ENCODE data around the gene GPR89A.
"Not testable (repeated sequence)": the region's sequence is repeated elsewhere in the genome, so short reads cannot be mapped to it uniquely, and the experiment has no call there.

DNA sequence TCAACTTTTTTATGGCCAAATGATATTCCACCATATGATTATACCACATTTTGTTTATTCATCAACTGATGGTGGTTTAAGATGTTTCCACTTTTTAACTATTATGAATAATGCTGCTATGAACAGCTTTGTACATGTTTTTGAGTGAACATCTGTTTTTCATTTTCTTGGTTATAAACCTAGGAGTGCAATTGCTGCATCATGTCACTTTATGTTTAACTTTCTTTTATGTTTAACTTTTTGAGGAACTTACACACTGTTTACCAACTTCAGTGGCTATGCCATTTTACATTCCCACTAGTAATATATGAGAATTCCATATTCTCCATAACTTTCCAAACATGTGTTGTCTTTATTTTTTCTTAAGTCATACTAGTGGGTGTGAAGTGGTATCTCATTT is 12.4 kb upstream of the GPR89A start:
- TF ChIP-seq, protein P1, sequence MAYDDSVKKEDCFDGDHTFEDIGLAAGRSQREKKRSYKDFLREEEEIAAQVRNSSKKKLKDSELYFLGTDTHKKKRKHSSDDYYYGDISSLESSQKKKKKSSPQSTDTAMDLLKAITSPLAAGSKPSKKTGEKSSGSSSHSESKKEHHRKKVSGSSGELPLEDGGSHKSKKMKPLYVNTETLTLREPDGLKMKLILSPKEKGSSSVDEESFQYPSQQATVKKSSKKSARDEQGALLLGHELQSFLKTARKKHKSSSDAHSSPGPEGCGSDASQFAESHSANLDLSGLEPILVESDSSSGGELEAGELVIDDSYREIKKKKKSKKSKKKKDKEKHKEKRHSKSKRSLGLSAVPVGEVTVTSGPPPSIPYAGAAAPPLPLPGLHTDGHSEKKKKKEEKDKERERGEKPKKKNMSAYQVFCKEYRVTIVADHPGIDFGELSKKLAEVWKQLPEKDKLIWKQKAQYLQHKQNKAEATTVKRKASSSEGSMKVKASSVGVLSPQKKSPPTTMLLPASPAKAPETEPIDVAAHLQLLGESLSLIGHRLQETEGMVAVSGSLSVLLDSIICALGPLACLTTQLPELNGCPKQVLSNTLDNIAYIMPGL (CRISPR knock-in tag; IDR thresholded peaks at IDR 0.05), result not testable (repeated sequence)
- TF ChIP-seq, protein P2, sequence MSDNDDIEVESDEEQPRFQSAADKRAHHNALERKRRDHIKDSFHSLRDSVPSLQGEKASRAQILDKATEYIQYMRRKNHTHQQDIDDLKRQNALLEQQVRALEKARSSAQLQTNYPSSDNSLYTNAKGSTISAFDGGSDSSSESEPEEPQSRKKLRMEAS (CRISPR knock-in tag; IDR thresholded peaks at IDR 0.05), result not testable (repeated sequence)
- TF ChIP-seq, protein P3, sequence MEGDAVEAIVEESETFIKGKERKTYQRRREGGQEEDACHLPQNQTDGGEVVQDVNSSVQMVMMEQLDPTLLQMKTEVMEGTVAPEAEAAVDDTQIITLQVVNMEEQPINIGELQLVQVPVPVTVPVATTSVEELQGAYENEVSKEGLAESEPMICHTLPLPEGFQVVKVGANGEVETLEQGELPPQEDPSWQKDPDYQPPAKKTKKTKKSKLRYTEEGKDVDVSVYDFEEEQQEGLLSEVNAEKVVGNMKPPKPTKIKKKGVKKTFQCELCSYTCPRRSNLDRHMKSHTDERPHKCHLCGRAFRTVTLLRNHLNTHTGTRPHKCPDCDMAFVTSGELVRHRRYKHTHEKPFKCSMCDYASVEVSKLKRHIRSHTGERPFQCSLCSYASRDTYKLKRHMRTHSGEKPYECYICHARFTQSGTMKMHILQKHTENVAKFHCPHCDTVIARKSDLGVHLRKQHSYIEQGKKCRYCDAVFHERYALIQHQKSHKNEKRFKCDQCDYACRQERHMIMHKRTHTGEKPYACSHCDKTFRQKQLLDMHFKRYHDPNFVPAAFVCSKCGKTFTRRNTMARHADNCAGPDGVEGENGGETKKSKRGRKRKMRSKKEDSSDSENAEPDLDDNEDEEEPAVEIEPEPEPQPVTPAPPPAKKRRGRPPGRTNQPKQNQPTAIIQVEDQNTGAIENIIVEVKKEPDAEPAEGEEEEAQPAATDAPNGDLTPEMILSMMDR (IDR thresholded peaks at IDR 0.05), result not testable (repeated sequence)
- TF ChIP-seq, protein P4, sequence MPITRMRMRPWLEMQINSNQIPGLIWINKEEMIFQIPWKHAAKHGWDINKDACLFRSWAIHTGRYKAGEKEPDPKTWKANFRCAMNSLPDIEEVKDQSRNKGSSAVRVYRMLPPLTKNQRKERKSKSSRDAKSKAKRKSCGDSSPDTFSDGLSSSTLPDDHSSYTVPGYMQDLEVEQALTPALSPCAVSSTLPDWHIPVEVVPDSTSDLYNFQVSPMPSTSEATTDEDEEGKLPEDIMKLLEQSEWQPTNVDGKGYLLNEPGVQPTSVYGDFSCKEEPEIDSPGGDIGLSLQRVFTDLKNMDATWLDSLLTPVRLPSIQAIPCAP (CRISPR knock-in tag; IDR thresholded peaks at IDR 0.05), result not testable (repeated sequence)
- TF ChIP-seq NR1H2, CREB1 (CRISPR knock-in tag; IDR thresholded peaks at IDR 0.05): not testable (repeated sequence)

All from WTC11 (cell line).